A172 (cell line): ENCODE data around the gene CMTM5. TPM values are rescaled to one million over a fixed set of nuclear protein-coding genes. Genes with fewer than 3 reads are reported as not detected.
"Not testable (repeated sequence)": the region's sequence is repeated elsewhere in the genome, so short reads cannot be mapped to it uniquely, and the experiment has no call there.

ENCODE experiments used
- DNase-seq: peaks from one replicate; pipeline ENCODE4 v3.0.0-alpha.2; 2015; ENCODE audit warnings: low spot score
- total RNA-seq: library from RNA; depleted of rRNA; stranded (reverse); fragments of >200 nt; shearing (Covaris generic); gene quantifications from 2 replicates; pipeline ENCODE4 v1.2.3, GENCODE V29; 2014; rRNA removed

CMTM5 gene
- total RNA-seq, 1 experiment from 2014 or later: not detected

DNA sequence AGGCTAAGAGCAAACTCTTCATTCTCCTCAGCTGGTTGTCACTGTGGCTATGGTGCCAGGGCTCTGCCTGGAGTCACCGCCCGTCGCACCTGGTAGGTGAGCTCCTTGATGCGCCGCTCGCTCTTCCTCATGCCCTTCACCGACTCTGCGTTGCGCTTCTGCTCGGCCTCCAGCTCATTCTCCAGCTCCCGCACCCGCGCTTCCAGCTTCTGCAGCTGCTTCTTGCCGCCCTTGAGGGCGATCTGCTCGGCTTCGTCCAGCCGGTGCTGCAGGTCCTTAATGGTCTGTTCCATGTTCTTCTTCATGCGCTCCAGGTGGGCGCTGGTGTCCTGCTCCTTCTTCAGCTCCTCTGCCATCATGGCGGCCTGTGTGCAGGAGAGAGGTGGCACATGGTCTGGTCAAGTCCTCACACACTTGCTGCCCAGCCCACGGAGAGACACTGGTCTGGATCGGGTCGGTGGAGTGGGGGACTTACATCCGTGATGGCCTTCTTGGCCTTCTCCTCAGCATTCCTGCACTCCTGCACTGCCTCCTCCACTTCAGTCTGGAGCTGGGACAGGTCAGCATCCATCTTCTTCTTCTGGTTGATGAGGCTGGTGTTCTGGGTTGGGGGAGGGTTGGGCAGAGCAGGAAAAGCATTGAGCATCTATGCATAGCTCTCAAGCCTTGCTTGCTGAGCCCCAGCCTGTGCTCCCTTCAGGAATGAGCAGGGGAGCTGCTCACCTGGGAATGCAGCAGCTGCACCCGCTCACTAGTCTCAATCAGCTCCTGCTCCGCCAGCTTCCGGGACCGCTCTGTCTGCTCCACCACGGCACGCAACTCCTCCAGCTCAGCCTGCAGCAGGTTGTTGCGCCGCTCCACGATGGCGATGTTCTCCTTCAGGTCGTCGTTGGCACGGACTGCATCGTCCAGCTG, 38.3 kb downstream of the CMTM5 start:
- DNase-seq: no peak

DNA sequence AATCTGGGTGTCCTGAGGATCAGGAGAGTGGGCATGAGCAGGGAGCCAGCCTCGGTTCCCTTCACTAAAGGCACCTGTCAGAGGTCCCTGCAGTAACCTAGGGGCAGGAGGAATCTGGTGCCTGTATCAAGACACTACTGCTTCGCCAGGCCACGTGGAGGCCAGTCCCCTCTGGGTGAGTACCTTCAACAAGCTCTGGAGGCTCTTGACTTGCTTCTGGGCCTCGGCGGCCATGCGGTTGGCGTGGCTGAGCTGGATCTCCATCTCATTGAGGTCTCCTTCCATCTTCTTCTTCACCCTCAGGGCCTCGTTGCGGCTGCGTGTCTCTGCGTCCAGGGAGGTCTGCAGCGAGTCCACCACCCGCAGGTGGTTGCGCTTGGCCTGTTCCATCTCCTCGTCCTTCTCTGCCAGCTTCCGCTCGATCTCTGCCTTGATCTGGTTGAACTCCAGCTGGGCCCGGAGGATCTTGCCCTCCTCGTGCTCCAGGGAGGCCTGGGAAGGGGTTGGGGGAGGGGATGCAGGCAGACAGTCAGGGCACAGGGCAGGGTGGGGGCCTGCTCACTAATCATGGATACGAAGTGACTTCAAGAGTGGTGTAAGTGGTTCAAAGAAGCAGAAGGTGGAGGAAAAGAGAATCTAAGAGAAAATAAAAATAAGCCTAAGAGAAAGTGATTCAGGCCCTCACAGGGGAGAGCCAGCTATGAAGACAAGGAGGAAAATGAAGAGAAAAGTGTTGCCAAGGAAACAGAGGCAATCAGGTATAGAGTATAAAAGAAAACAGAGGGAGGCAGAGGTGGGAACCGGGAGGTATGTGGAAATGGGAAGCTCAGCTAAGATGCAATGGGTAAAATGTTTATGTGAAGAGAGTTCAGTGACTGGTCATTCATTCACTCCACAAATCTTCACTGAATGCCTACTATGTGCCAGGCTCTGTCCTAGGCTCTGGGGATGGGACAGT, 39.3 kb downstream of the CMTM5 start:
- no peak for DNase-seq

DNA sequence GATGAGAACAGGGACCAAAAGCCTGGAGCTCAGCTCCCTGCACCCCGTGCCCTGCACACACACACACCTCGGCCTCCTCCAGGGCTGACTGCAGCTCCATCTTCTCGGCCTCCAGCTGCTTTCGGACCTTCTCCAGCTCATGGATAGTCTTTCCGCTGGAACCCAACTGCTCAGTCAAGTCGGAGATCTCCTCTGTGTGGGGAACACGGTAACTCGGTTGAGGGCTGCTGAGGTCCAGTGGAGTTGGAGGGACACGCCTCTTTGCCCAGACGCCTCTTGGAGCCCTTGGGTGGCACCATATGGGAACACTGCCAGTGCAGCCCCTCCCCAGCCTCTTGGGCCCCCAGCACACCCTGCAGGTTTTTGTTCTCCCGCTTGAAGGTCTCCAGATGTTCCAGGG, 40.0 kb downstream of the CMTM5 start:
- DNase-seq: no peak

DNA sequence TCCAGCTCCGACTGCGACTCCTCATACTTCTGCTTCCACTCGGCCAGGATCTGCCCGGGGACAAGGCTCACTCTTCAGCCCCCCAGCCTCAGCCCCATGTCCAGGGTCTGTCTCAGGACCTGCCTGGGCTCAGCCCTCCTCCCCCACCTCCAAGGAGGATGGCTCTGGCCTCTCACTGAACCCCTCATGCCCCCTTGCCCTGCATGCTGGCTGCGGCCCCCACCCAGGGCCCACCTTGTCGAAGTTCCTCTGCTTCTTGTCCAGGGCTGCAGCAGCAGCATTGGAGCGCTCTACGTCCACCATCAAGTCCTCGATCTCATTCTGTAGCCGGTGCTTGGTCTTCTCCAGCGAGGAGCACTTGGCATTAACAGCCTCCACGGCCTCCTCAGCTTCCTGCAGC, 40.4 kb downstream of the CMTM5 start:
- DNase-seq: not testable (repeated sequence)

DNA sequence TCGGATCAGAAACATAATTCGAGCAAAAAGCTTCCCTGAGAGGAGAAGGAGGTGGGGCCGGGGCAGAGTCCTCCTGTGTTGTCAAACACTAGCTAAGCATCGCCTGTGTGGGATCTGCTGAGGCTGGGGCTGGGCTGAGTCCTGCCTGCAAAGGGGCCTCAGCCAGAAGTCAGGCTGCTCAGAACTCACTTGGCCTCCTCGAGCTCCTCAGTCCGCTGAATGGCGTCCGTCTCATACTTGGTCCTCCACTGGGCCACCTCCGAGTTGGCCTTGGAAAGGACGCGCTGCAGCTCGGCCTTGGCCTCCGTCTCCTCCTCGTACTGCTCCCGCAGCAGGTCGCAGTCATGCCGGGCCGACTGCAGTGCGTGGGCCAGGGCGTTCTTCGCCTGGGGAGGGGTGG, 41.2 kb downstream of the CMTM5 start:
- DNase-seq: no peak

DNA sequence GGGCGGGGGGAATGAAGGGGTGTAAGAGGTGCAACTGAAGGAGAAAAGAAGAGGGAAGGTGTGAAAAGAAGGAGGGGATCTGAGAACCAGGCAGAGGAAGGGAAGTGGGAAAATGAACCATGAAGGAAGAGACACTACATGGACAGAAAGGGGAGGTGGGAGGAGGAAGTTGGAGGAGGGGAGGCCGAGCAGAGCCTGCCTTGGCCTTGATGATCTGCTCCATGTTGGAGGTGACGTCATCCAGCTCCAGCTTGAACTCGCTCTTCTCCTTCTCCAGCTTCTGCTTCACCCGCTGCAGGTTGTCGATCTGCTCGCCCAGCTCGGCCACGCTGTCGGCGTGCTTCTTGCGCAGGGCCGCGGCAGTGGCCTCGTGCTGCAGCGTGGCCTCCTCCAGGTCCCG, 42.8 kb downstream of the CMTM5 start:
- not testable (repeated sequence) for DNase-seq

DNA sequence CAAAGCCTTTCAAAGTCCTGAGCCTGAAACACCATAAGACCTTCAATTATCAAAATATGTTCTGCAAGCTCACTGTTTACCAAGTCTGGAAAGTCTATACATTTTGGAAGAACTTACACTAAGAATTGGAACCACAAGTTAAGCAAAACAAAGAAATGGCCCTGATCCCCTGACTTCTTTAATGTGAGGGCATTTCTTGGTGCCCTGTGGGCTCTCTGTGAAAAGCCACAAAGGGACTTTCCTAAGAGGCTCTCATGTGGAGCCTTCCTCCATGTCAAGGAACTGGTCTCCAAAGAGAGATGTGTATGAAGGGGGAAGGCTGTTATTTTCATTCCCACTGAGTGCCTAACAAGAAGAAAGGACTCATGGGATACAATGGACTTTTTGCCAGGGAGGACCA, 44.7 kb downstream of the CMTM5 start:
- no peak for DNase-seq

DNA sequence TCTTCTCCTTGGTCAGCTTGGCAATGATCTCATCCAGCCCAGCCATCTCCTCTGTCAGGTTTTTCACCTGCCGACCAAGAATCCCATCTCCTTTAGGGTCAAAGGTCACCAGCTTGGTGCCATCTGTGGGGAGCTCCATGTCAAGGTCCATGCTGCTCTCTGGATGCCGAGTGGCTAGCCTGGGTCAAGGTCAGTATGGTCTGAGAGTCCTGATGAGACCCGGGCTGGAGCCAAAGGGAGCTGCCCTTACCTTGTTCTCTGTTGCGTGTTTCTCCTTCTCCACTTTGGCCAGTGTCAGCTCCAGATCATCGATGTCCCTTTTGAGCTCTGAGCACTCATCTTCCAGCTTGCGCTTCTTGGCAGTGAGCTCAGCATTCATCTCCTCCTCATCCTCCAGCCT, 46.8 kb downstream of the CMTM5 start:
- no peak for DNase-seq

DNA sequence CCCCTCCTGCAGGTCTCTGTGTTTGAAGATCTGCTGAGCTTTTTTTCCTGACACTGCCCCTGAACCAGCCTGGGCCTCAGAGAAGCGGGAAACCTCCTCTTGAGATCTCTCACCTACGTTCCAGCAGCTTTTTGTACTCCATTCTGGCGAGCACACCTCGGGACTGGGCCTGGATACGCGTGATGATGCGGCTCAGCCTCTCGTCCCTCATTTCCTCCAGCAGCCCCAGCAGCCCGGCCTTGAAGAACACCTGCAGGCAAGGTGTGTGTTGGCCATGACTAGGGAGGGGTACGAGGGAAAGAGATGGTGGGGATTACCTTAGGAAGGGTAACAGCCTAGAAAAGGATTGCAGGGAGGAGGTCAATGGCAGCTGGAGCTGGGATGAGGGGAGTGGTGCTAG, 48.3 kb downstream of the CMTM5 start:
- DNase-seq: no peak

DNA sequence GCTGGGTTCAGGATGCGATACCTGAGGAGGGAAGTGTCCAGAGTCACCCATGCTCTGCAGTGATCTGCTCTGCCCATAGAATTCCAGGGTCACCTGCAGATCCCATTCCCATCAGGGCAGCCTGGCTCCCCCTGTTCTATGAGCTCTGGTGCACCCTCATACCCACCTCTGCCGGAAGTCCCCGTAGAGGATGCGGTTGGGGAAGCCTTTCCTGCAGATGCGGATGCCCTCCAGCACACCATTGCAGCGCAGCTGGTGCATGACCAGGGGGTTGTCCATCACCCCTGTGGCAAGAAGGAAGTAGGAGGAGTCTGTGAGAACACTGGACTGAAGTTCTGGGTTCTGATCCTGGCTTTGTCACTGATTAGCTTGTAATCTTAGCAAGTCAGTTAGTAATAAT, 49.0 kb downstream of the CMTM5 start:
- DNase-seq: not testable (repeated sequence)

DNA sequence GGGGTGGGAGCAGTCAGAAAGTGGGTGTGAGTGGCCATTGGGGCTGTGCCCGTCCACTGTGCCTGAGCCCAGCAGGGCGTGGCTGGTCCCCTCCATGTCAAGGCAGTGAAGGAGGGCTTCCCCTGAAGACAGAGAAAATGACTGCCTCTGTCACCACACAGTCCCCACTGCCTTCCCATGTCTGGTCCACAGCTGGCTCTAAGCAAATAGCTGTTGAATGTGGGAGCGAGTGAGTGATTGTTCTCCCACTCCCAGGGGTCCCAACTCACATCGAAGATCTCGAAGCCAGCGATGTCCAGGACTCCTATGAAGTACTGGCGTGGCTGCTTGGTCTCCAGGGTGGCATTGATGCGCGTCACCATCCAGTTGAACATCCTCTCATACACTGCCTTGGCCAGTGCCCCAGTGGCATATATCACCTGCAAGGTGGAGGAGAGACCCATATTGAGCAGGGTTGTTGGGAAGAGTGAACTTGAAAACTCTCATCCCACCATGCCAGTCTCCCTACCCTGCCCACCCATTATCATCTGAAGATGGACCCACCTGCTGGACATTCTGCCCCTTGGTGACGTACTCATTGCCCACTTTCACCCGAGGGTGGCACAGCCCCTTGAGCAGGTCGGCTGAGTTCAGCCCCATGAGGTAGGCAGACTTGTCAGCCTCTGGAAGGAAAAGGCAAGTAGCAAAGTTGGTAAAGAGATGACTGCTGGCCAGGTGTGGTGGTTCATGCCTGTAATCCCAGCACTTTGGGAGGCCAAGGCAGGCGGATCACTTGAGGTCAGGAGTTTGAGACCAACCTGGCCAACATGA, 52.0 kb downstream of the CMTM5 start:
- no peak for DNase-seq

Other genes starting within 250 kb of the CMTM5 start
- 1.5 and 2.5 TPM in 2 replicates for gene SLC7A8, start 193.4 kb upstream of the CMTM5 start, total RNA-seq
- not detected in 2 replicates for gene RNF212B, start 139.1 kb upstream of the CMTM5 start, total RNA-seq
- 4.5 and 4.7 TPM in 2 replicates for gene HOMEZ, start 90.9 kb upstream of the CMTM5 start, total RNA-seq
- gene PPP1R3E, start 74.2 kb upstream of the CMTM5 start, total RNA-seq: 1.4 and 1.9 TPM in 2 replicates
- gene BCL2L2, start 70.2 kb upstream of the CMTM5 start, total RNA-seq: 5.8 and 7.6 TPM in 2 replicates
- gene PABPN1, start 55.6 kb upstream of the CMTM5 start, total RNA-seq: 66.5 and 85.1 TPM in 2 replicates
- gene SLC22A17, start 24.2 kb upstream of the CMTM5 start, total RNA-seq: 10.3 and 11.6 TPM in 2 replicates
- not detected in 2 replicates for gene EFS, start 11.9 kb upstream of the CMTM5 start, total RNA-seq
- not detected in 2 replicates for gene IL25, start 4.2 kb upstream of the CMTM5 start, total RNA-seq
- gene MYH6, start 31.2 kb downstream of the CMTM5 start, total RNA-seq: not detected in 2 replicates
- gene MYH7, start 58.6 kb downstream of the CMTM5 start, total RNA-seq: not detected in 2 replicates
- gene NGDN, start 92.7 kb downstream of the CMTM5 start, total RNA-seq: 42.2 and 52.6 TPM in 2 replicates
- 0.29 TPM in 2 replicates for gene ZFHX2, start 174.7 kb downstream of the CMTM5 start, total RNA-seq
- gene THTPA, start 179.2 kb downstream of the CMTM5 start, total RNA-seq: 5.0 and 5.2 TPM in 2 replicates
- 6.0 and 16.6 TPM in 2 replicates for gene AP1G2, start 190.7 kb downstream of the CMTM5 start, total RNA-seq
- not detected in 2 replicates for gene JPH4, start 201.7 kb downstream of the CMTM5 start, total RNA-seq